Gastrocnemius medialis (tissue), 4 donors: Measurements from ENCODE around the gene LRRN3. TPM values are rescaled to one million over a fixed set of nuclear protein-coding genes. Genes with fewer than 3 reads are reported as not detected.

ENCODE experiments used
- ATAC-seq, 2 donors: fragments of 150-250 bp; one replicate each; pipeline ENCODE4 v1.9.1; 2016
- DNase-seq, 2 donors: peaks; one replicate each; pipeline ENCODE4 v3.0.0-alpha.2; 2019
- H3K27ac ChIP-seq, 4 donors: fragments of 200-600 bp; sonication (generic); 1 replicate in 1 of 4; 2 replicates in 3 of 4; pipeline ENCODE4 v1.5.1; 2016 to 2018; ENCODE audit warnings: mild to moderate bottlenecking in 2 of 4, moderate library complexity in 1 of 4
- H3K27me3 ChIP-seq, 3 donors: fragments of 200-600 bp; sonication (generic) in 2 of 3; 1 replicate in 1 of 3; 2 replicates in 2 of 3; pipeline versions ENCODE4 v1.5.1 to v1.6.0; 2016 to 2019; ENCODE audit warnings: mild to moderate bottlenecking in 1 of 3, moderate library complexity in 1 of 3
- H3K36me3 ChIP-seq, 2 donors: fragments of 200-600 bp; sonication (generic) in 1 of 2; one replicate each; pipeline ENCODE4 v1.5.1; 2017 to 2018
- H3K4me1 ChIP-seq, 2 donors: fragments of 200-600 bp; sonication (generic) in 1 of 2; one replicate each; pipeline ENCODE4 v1.5.1; 2016 to 2017; ENCODE audit warnings: mild to moderate bottlenecking in 2 of 2
- H3K4me3 ChIP-seq, 4 donors: fragments of 200-600 bp; sonication (generic) in 3 of 4; 1 replicate in 1 of 4; 2 replicates in 3 of 4; pipeline ENCODE4 v1.5.1; 2016 to 2019; ENCODE audit warnings: mild to moderate bottlenecking in 2 of 4
- H3K9me3 ChIP-seq, 3 donors: fragments of 200-600 bp; sonication (generic) in 2 of 3; 1 replicate in 1 of 3; 2 replicates in 2 of 3; pipeline ENCODE4 v1.5.1; 2016 to 2019
- CTCF ChIP-seq, 5 experiments: fragments of 450-650 bp in 3 of 5; fragments of 200-600 bp in 2 of 5; sonication (generic) in 2 of 5; IDR thresholded peaks in 4 of 5; conservative IDR thresholded peaks in 1 of 5; 1 replicate in 4 of 5; 2 replicates in 1 of 5; pipeline ENCODE4 v1.5.1; 2016 to 2019; ENCODE audit warnings: antibody characterized with exemption in 5 of 5, mild to moderate bottlenecking in 3 of 5, moderate library complexity in 3 of 5
- POLR2A ChIP-seq, 2 donors: fragments of 450-650 bp; IDR thresholded peaks; one replicate each; pipeline ENCODE4 v1.6.1; 2017; ENCODE audit warnings: antibody characterized with exemption in 2 of 2, mild to moderate bottlenecking in 2 of 2, moderate library complexity in 2 of 2
- in situ Hi-C, 4 donors: fragments of 200-750 bp; cut with MboI; loops; one replicate each; pipeline versions ENCODE4 v1.15.0 to v1.8.0; 2017; ENCODE audit warnings: low sequenced_read_pairs in 4 of 4
- intact Hi-C: fragments of 100-400 bp; cut with DNase I; formaldehyde crosslinking; loops from one replicate; pipeline ENCODE4 v1.15.1; 2023; ENCODE audit warnings: low total_unique reads
- total RNA-seq, 4 donors: library from RNA; depleted of rRNA; stranded (reverse); fragments of >200 nt; gene quantifications; one replicate each; pipeline versions ENCODE4 v1.1.0 to v1.2.3, GENCODE V29; 2016

The LRRN3 gene
- total RNA-seq, 4 donors from 2014 or later = 0.42 to 11.7 (median 6.9) TPM

- in situ Hi-C loops = no loop called here
- no peaks in the 10 kb centered on the region for H3K36me3 ChIP-seq
- no peak for ATAC-seq
Observed at GRCh38 chr7:111047595-111047994, 43.3 kb upstream of the LRRN3 start.

GRCh38 chr7:111049971-111050680 lies 40.8 kb upstream of the LRRN3 start:
- Histone ChIP-seq H3K27ac (no peak overlapping the region), H3K4me1 (peaks cover 0 to 3% of the 10 kb centered on the region in 2 donors), H3K4me3 (no peak overlapping the region), H3K36me3 (no peaks in the 10 kb centered on the region), H3K9me3 (no peaks in the 10 kb centered on the region), H3K27me3 (no peaks in the 10 kb centered on the region)
- ATAC-seq (no peak), DNase-seq (no peak)
- TF ChIP-seq CTCF (IDR thresholded peaks at IDR 0.05 in 4 of 5, conservative IDR thresholded peaks at IDR 0.05 in 1 of 5) (no peak), POLR2A (IDR thresholded peaks at IDR 0.05) (no peak)
- in situ Hi-C loops (no loop called here), intact Hi-C loops (no loop called here)

More at GRCh38 chr7:111047595-111047994, 43.3 kb upstream of the LRRN3 start:
- no peak for DNase-seq
- H3K4me1 ChIP-seq = no peaks in the 10 kb centered on the region
- H3K27ac ChIP-seq = no peak overlapping the region
- H3K9me3 ChIP-seq = no peaks in the 10 kb centered on the region
- no peak for TF ChIP-seq CTCF (IDR thresholded peaks at IDR 0.05 in 4 of 5, conservative IDR thresholded peaks at IDR 0.05 in 1 of 5)
- TF ChIP-seq POLR2A (IDR thresholded peaks at IDR 0.05) = no peak
- intact Hi-C loops = no loop called here
- H3K4me3 ChIP-seq = no peak overlapping the region
- H3K27me3 ChIP-seq = no peaks in the 10 kb centered on the region

GRCh38 chr7:111050875-111051416 lies 40.0 kb upstream of the LRRN3 start:
- intact Hi-C loops = no loop called here
- no peak for TF ChIP-seq CTCF (IDR thresholded peaks at IDR 0.05 in 4 of 5, conservative IDR thresholded peaks at IDR 0.05 in 1 of 5)
- no peak for TF ChIP-seq POLR2A (IDR thresholded peaks at IDR 0.05)
- DNase-seq = no peak
- Histone ChIP-seq H3K4me3 (no peak overlapping the region), H3K27me3 (no peaks in the 10 kb centered on the region), H3K4me1 (peaks cover 0 to 3% of the 10 kb centered on the region in 2 donors), H3K36me3 (no peaks in the 10 kb centered on the region), H3K27ac (no peak overlapping the region), H3K9me3 (no peaks in the 10 kb centered on the region)
- ATAC-seq = no peak
- in situ Hi-C loops = no loop called here

- in situ Hi-C loops (no loop called here), intact Hi-C loops (no loop called here)
- ATAC-seq = no peak
- H3K27ac ChIP-seq = no peak overlapping the region
- peaks cover 0 to 3% of the 10 kb centered on the region in 2 donors for H3K4me1 ChIP-seq
- no peak for DNase-seq
- H3K36me3 ChIP-seq = no peaks in the 10 kb centered on the region
- TF ChIP-seq POLR2A (IDR thresholded peaks at IDR 0.05) (no peak), CTCF (IDR thresholded peaks at IDR 0.05 in 4 of 5, conservative IDR thresholded peaks at IDR 0.05 in 1 of 5) (no peak)
- H3K9me3 ChIP-seq = no peaks in the 10 kb centered on the region
- no peaks in the 10 kb centered on the region for H3K27me3 ChIP-seq
- H3K4me3 ChIP-seq = no peak overlapping the region
Observed at GRCh38 chr7:111051832-111052231, 39.1 kb upstream of the LRRN3 start.
